HG02943 (cell line): Measurements from ENCODE around the gene SLC44A4.
"Not testable (repeated sequence)": the region's sequence is repeated elsewhere in the genome, so short reads cannot be mapped to it uniquely, and the experiment has no call there.

Source experiments
- ATAC-seq: cut with Tn5 transposase; IDR thresholded peaks from one replicate; pipeline ENCODE4 v1.9.1; 2021; ENCODE audit warnings: mild to moderate bottlenecking, low read depth, moderate library complexity; ENCODE audit not compliant: unreplicated experiment

The SLC44A4 gene

GRCh38 chr6:31834367-31835250 lies 44.2 kb downstream of the SLC44A4 start:
- no peak for ATAC-seq

GRCh38 chr6:31831350-31832215 lies 47.2 kb downstream of the SLC44A4 start:
- no peak for ATAC-seq

- ATAC-seq, result no peak
These were observed 47.9 kb downstream of the SLC44A4 start for GRCh38 chr6:31830886-31831335.

DNA sequence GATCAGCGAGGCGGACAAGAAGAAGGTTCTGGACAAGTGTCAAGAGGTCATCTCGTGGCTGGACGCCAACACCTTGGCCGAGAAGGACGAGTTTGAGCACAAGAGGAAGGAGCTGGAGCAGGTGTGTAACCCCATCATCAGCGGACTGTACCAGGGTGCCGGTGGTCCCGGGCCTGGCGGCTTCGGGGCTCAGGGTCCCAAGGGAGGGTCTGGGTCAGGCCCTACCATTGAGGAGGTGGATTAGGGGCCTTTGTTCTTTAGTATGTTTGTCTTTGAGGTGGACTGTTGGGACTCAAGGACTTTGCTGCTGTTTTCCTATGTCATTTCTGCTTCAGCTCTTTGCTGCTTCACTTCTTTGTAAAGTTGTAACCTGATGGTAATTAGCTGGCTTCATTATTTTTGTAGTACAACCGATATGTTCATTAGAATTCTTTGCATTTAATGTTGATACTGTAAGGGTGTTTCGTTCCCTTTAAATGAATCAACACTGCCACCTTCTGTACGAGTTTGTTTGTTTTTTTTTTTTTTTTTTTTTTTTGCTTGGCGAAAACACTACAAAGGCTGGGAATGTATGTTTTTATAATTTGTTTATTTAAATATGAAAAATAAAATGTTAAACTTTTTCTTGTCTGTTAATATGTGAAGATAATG lies 49.0 kb downstream of the SLC44A4 start:
- no peak for ATAC-seq

GRCh38 chr6:31827286-31828079 lies 51.3 kb downstream of the SLC44A4 start, which contains the start of gene HSPA1B:
TSS of gene HSPA1B (plus strand) at chr6:31827738. CDS start at chr6:31827951, 213 bp downstream.
- peak; percentile 57 for ATAC-seq

DNA sequence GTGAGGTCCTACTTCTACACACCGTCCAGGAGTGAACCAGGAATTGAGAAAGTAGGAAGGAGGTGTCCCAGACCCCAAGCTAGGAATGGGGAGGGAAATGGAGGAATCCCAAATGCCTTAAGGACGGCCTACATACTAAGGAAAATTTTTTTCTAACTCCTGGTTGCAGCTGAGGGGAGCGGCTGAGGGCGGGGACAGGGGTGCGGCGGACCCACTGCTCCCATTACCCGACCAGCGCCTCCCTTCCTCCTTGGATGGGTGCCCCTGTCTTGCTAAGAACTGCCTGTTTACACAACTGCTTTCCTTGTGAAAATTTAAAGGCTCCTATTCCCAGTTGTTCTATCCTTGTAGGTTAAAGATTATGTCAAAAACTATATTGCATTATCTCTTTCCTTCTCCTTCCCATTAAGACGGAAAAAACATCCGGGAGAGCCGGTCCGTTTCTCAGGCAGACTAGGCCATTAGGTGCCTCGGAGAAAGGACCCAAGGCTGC lies 52.0 kb downstream of the SLC44A4 start:
- peak; percentile 8 for ATAC-seq

DNA sequence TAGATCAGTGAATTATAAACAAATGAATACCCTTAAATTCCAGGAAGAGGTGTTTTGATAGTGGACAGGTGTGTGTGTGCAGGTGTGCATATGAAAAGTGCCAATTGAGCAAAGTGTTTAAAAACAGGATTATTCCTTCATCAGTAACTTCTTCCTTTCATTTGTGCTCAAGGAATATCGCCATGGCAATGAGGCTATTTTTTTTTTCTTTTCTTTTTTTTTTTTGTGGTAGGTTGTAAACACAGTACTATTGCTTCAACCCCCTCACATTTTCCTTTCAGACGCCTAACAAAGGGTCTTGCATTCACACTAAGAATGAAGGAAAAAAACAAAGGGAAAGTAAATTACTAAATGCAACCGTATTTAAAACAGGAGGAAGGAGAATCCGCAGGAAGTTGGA lies 53.2 kb downstream of the SLC44A4 start:
- no peak for ATAC-seq

DNA sequence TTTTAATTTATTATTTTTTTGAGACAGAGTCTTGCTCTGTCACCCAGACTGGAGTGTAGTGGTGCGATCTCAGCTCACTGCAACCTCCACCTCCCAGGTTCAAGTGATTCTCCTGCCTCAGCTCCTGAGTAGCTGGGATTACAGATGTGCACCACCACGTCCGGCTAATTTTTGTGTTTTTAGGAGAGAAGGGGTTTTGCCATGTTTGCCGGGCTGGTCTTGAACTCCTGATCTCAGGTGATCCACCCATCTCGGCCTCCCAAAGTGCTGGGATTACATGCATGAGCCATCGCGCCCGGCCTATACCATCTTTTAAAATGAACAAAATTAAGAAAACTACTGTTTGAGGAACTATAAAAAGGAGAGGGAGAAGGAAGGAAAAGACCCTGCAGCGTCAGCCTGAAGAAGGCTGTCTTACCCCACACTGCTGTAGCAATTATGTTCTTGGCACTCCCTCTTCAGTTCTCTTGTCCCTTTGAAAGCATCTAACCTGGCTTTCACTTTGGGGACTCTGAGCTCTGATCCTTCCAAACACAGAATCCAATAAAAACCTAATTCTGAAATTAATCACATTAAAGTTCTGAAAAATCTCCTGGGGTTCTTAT lies 55.1 kb downstream of the SLC44A4 start:
- ATAC-seq, result not testable (repeated sequence)

GRCh38 chr6:31822036-31822821 lies 56.6 kb downstream of the SLC44A4 start:
- no peak for ATAC-seq

GRCh38 chr6:31821301-31822035 lies 57.3 kb downstream of the SLC44A4 start:
- ATAC-seq, result no peak

DNA sequence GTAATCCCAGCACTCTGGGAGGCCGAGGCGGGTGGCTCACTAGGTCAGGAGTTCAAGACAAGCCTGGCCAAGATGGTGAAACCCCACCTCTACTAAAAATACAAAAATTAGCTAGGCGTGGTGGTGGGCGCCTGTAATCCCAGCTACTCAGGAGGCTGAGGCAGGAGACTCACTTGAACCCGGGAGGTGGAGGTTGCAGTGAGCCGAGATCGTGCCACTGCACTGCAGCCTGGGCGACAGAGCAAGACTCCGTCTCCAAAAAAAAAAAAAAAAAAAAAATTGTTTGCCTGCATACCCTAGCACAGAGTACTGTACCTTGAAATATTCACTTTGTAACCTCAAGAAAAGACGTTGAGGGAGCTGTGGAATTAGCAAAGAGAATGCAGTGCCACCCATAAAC lies 58.4 kb downstream of the SLC44A4 start:
- not testable (repeated sequence) for ATAC-seq

- ATAC-seq, result no peak
These were observed 58.9 kb downstream of the SLC44A4 start for GRCh38 chr6:31819871-31820299.

DNA sequence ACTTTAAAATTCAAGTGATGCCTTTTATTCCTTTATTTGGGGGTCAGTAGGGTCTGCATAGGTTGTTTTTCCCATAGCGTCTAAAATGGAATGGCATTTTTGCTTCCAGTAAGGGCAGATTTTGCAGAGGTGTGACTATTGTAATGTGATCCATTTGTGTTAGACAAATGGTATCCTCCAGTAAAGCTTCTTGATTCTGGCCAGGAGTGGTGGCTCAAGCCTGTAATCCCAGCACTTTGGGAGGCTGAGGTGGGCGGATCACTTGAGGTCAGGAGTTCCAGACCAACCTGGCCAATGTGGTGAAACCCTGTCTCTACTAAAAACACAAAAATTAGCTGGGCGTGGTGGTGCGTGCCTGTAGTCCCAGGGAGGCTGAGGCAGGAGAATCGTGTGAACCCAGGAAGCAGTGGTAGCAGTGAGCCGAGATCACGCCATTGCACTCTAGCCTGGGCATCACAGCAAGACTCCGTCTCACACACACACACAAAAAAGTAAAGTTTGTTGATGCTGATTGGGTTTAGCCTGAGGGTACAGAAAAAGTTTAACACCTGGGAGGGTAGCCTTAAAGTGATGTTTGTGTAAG lies 60.8 kb downstream of the SLC44A4 start:
- ATAC-seq, result not testable (repeated sequence)

DNA sequence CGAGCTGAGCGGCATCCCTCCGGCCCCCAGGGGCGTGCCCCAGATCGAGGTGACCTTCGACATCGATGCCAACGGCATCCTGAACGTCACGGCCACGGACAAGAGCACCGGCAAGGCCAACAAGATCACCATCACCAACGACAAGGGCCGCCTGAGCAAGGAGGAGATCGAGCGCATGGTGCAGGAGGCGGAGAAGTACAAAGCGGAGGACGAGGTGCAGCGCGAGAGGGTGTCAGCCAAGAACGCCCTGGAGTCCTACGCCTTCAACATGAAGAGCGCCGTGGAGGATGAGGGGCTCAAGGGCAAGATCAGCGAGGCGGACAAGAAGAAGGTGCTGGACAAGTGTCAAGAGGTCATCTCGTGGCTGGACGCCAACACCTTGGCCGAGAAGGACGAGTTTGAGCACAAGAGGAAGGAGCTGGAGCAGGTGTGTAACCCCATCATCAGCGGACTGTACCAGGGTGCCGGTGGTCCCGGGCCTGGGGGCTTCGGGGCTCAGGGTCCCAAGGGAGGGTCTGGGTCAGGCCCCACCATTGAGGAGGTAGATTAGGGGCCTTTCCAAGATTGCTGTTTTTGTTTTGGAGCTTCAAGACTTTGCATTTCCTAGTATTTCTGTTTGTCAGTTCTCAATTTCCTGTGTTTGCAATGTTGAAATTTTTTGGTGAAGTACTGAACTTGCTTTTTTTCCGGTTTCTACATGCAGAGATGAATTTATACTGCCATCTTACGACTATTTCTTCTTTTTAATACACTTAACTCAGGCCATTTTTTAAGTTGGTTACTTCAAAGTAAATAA lies 61.5 kb downstream of the SLC44A4 start:
- not testable (repeated sequence) for ATAC-seq

- ATAC-seq, result no peak
These were observed 63.6 kb downstream of the SLC44A4 start, which contains the start of the genes HSPA1A and HSPA1L for GRCh38 chr6:31815025-31815838. TSS of gene HSPA1A (plus strand) at chr6:31815543. CDS start at chr6:31815757, 214 bp downstream. TSS of gene HSPA1L (minus strand) at chr6:31815283. CDS start at chr6:31811972, 3,311 bp downstream.

DNA sequence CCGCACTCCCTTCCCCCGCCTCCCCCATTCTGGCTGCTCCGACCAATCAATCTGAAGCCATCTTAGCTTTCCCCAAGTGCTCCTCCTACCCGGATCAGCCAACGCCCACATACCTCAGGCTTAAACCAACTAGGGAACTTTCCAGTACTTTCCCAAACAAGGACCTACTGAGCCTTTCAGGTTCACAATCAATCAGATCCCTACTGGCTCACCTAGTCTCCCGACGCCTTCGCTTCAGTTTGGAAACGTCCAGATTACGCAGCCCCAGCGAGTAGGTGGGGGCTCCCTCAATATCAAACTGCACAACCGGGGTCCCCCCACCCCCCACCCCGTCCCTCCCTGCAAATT lies 64.1 kb downstream of the SLC44A4 start:
- no peak for ATAC-seq
